Activated CD4-positive, alpha-beta T cell treated with anti-CD3 and anti-CD28 coated beads for 36 hours (primary cell): ENCODE results near the gene MMP20. TPM values are rescaled to one million over a fixed set of nuclear protein-coding genes. Genes with fewer than 3 reads are reported as not detected.

Experiments used
- ATAC-seq: fragments of 200-7000 bp; cut with Tn5 transposase; one replicate; pipeline ENCODE4 v1.10.0; 2021; ENCODE audit warnings: mild to moderate bottlenecking, moderate library complexity
- CTCF ChIA-PET: fragments of 350-600 bp; sonication (Branson Sonifier 250); formaldehyde crosslinking; loops from one replicate; lab custom pipeline; 2021; ENCODE audit warnings: antibody characterized with exemption; lab: Charles Lee
- POLR2A ChIA-PET: fragments of 350-600 bp; sonication (Branson Sonifier 250); formaldehyde crosslinking; loops from one replicate; lab custom pipeline; 2021; ENCODE audit warnings: antibody characterized with exemption, inconsistent platforms; lab: Charles Lee
- DNase-seq: peaks from one replicate; pipeline ENCODE4 v3.0.0-alpha.2; 2020
- H3K27ac Mint-ChIP-seq: one replicate; pipeline ENCODE4 v1.8.0; 2021; ENCODE audit warnings: mixed read lengths
- H3K27me3 Mint-ChIP-seq: one replicate; pipeline ENCODE4 v1.8.0; 2021; ENCODE audit warnings: mixed read lengths
- H3K36me3 Mint-ChIP-seq: one replicate; pipeline ENCODE4 v1.8.0; 2021; ENCODE audit warnings: low read depth, mixed read lengths
- H3K4me1 Mint-ChIP-seq: one replicate; pipeline ENCODE4 v1.8.0; 2021; ENCODE audit warnings: mixed read lengths
- H3K4me3 Mint-ChIP-seq: one replicate; pipeline ENCODE4 v1.8.0; 2021; ENCODE audit warnings: mild to moderate bottlenecking, moderate library complexity, mixed read lengths
- H3K9me3 Mint-ChIP-seq: one replicate; pipeline ENCODE4 v1.8.0; 2021; ENCODE audit warnings: low read depth, mixed read lengths
- intact Hi-C, 2 experiments: fragments of 100-400 bp; cut with DNase I in 1 of 2; cut with micrococcal nuclease in 1 of 2; formaldehyde crosslinking; loops; one replicate each; pipeline versions ENCODE4 v1.14.2 to v1.15.1; 2022 to 2024; cut with DNase I, micrococcal nuclease
- total RNA-seq, 2 experiments: library from RNA; stranded (reverse); gene quantifications; one replicate each; pipeline ENCODE4 v1.2.3, GENCODE V29; 2021

The MMP20 gene
- total RNA-seq, 2 experiments from 2014 or later = not detected

DNA sequence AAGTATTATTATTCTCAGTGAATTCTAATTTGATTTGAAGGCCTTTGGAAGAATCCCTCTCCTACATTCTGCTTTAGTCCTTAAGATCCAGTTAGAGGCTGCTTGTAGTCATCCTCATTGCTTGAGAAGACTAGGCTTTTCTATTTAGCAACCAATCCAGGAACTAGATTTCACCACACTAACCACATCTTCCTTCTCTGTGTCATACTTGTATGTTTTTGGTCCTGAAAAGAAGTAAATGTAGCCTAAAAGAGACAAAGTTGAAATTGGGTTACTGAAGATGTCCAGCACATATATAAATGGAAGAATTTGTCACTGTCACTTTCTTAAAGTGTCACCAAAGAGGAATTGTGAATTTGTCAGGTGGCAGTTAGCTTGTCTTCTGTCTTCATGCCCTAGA lies 48.0 kb downstream of the MMP20 start:
- intact Hi-C loops = no loop called here
- H3K27me3 Mint-ChIP-seq = no peaks in the 10 kb centered on the region
- ChIA-PET CTCF (interaction anchor here (1.1 to 1.9 kb wide), 3 partner anchors 15 to 34 kb away, joined by 4 to 8 read pairs (median 5); no protein-coding TSS in a partner anchor), POLR2A (interaction anchor here (0.6 kb wide), 1 partner anchor 10 kb away, joined by 9 read pairs; no protein-coding TSS in a partner anchor)
- no peak for DNase-seq
- H3K4me3 Mint-ChIP-seq = no peak overlapping the region
- peaks cover 1% of the 10 kb centered on the region for H3K9me3 Mint-ChIP-seq
- no peaks in the 10 kb centered on the region for H3K36me3 Mint-ChIP-seq
- peaks cover 28% of the 10 kb centered on the region for H3K4me1 Mint-ChIP-seq
- ATAC-seq = peak; percentile 65
- no peak overlapping the region for H3K27ac Mint-ChIP-seq

DNA sequence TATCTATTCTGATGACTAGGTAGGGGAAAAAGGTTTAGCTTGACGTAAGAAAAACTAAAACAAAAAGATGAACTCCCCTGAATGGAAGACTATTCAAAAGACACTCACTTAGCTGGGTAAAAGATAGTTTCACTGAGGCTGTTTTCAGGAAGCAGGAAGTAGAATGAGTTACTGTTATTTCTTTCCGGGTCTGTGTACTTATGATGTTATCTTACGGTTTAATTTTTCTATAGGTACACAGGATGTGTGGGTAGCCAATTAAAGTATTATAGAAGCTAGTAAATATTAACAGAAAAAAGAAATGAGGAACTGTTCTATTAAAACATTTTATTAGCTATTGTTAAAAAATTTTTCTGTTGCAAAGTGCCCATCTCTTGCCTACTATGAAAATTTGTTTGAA lies 48.8 kb downstream of the MMP20 start:
- ATAC-seq = no peak
- POLR2A ChIA-PET = interaction anchor here (0.7 kb wide), 1 partner anchor 12 kb away, joined by 4 read pairs; no protein-coding TSS in a partner anchor
- Mint-ChIP-seq H3K36me3 (no peaks in the 10 kb centered on the region), H3K4me3 (no peak overlapping the region), H3K4me1 (peaks cover 28% of the 10 kb centered on the region), H3K27ac (peak overlapping the region; percentile 14), H3K9me3 (peaks cover 1% of the 10 kb centered on the region), H3K27me3 (no peaks in the 10 kb centered on the region)
- intact Hi-C loops = no loop called here
- CTCF ChIA-PET = interaction anchor here (1.1 to 1.8 kb wide), 2 partner anchors 18 to 35 kb away, joined by 4 to 5 read pairs; no protein-coding TSS in a partner anchor
- DNase-seq = no peak

DNA sequence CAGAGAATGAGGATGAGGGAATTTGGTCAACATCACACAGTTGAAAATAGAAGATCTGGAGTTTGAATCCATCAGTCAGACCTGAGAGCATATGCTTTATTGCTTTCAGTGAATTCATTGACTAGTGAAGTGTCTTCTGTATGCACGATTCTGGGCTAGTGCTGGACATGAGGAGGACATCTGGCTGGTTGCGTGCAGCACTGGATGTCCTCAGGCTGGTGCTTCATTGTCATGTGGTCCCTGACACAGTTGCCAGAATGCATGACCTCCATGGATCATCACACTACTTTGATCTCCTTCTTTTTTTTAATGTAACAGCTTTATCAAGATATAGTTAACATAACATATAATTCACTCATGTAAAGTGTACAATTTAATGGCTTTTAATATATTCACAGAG lies 50.1 kb downstream of the MMP20 start:
- POLR2A ChIA-PET = no interaction called here
- no peak overlapping the region for H3K27ac Mint-ChIP-seq
- DNase-seq = no peak
- CTCF ChIA-PET = interaction anchor here (1.5 kb wide), 1 partner anchor 16 kb away, joined by 3 read pairs; no protein-coding TSS in a partner anchor
- ATAC-seq = no peak
- intact Hi-C loops = no loop called here
- no peak overlapping the region for H3K4me3 Mint-ChIP-seq
- H3K36me3 Mint-ChIP-seq = no peaks in the 10 kb centered on the region
- H3K4me1 Mint-ChIP-seq = peaks cover 22% of the 10 kb centered on the region
- peaks cover 1% of the 10 kb centered on the region for H3K9me3 Mint-ChIP-seq
- H3K27me3 Mint-ChIP-seq = no peaks in the 10 kb centered on the region

DNA sequence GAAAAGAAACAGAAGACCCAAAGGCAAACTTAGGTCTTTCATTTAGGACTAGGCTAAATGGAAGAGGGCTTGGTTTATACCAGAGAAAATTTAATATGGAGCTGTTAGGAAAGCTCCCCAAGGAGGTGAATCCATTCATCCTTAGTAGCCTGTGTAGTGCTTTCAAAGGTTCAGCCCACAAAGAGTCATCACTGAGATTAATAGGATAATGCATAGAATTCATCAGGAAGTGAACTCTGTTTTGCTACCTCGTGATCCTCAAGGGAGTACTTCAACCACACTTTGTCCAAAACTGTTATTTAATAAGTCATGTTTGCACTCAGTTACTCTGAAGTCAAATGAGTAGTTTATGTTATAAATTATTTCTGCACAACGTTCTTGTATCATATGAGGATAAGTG lies 51.3 kb downstream of the MMP20 start:
- H3K27me3 Mint-ChIP-seq = peaks cover 1% of the 10 kb centered on the region
- ATAC-seq (no peak), DNase-seq (no peak)
- peaks cover 6% of the 10 kb centered on the region for H3K36me3 Mint-ChIP-seq
- intact Hi-C loops = no loop called here
- H3K27ac Mint-ChIP-seq = no peak overlapping the region
- H3K9me3 Mint-ChIP-seq = peaks cover 6% of the 10 kb centered on the region
- ChIA-PET CTCF (interaction anchor here (0.6 to 1.5 kb wide), 3 partner anchors 15 to 39 kb away, joined by 3 to 5 read pairs (median 3); no protein-coding TSS in a partner anchor), POLR2A (no interaction called here)
- no peak overlapping the region for H3K4me3 Mint-ChIP-seq
- peaks cover 20% of the 10 kb centered on the region for H3K4me1 Mint-ChIP-seq

DNA sequence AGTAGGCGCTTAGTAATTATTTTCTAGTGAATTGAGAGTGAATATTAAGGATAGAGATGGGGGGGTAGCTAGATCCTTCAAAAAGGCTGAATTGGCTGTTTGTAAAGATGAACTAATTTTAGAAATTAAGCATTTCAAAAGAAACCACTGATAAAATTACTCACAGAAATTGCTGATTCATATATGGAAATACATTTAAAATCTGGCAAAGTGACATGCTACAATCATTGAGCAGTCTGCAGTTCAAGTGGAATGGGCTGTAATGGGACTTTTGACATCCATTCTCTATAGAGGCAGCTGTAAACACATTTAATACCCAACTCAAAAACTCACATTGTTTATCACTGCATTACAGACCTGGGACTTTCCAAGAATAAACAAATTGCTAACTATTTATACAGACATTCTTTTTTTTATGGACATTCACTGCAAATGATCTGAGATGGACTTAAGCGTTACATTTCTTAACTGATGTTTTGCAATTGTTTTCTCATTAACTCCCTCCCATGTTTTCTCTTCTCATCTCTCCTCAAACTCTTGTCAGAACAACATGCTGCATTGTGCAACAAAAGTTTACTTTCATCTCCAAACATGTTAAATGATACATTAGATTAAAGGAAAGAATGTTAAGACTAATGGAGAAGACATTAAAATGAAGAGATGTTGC lies 52.4 kb downstream of the MMP20 start:
- Mint-ChIP-seq H3K36me3 (peaks cover 6% of the 10 kb centered on the region), H3K4me1 (peaks cover 19% of the 10 kb centered on the region), H3K27ac (no peak overlapping the region), H3K4me3 (no peak overlapping the region), H3K27me3 (peaks cover 1% of the 10 kb centered on the region), H3K9me3 (peaks cover 12% of the 10 kb centered on the region)
- no peak for DNase-seq
- intact Hi-C loops = no loop called here
- CTCF ChIA-PET = interaction anchor here (0.5 kb wide), 1 partner anchor 41 kb away, joined by 6 read pairs; no protein-coding TSS in a partner anchor
- POLR2A ChIA-PET = no interaction called here
- no peak for ATAC-seq

DNA sequence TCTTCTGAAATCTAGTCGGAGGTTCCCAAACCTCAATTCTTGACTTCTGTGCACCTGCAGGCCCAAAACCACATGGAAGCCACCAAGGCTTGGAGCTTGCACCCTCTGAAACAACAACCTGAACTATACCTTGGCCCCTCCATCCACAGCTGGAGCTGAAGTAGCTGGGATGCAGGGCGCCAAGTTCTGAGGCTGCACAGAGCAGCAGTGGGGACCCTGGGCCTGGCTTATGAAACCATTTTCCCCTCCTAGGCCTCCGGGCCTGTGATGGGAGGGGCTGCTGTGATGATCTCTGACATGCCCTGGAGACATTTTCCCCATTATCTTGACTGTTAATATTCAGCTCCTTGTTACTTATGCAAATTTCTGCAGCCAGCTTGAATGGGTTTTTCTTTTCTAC lies 56.3 kb downstream of the MMP20 start:
- POLR2A ChIA-PET = no interaction called here
- DNase-seq (no peak), ATAC-seq (no peak)
- H3K27ac Mint-ChIP-seq = no peak overlapping the region
- intact Hi-C loops = no loop called here
- H3K9me3 Mint-ChIP-seq = peaks cover 16% of the 10 kb centered on the region
- peaks cover 4% of the 10 kb centered on the region for H3K4me1 Mint-ChIP-seq
- no peak overlapping the region for H3K4me3 Mint-ChIP-seq
- peaks cover 6% of the 10 kb centered on the region for H3K36me3 Mint-ChIP-seq
- H3K27me3 Mint-ChIP-seq = peaks cover 1% of the 10 kb centered on the region
- CTCF ChIA-PET = no interaction called here

DNA sequence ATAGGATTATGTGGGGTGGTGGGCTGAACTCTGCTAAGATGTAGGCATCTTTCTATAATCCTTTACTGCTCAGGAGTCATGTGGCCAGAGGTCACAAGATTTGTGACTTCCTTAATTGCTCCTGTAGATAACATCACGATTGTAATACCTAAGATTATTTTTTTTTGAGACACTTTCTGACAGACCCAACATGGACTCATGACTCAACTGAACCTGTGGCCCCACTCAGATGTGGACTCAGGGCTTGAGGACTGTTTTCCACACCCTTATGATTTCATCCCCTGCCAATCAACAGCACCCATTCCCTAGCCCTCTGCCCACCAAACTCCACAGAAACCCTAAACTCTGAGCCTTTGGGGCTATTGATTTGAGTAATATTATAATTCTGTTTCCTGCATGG lies 59.0 kb downstream of the MMP20 start:
- CTCF ChIA-PET = no interaction called here
- H3K4me3 Mint-ChIP-seq = no peak overlapping the region
- H3K9me3 Mint-ChIP-seq = peaks cover 16% of the 10 kb centered on the region
- peaks cover 3% of the 10 kb centered on the region for H3K27me3 Mint-ChIP-seq
- H3K36me3 Mint-ChIP-seq = peaks cover 6% of the 10 kb centered on the region
- H3K27ac Mint-ChIP-seq = no peak overlapping the region
- DNase-seq = no peak
- intact Hi-C loops = no loop called here
- ATAC-seq = no peak
- POLR2A ChIA-PET = no interaction called here
- peaks cover 20% of the 10 kb centered on the region for H3K4me1 Mint-ChIP-seq

DNA sequence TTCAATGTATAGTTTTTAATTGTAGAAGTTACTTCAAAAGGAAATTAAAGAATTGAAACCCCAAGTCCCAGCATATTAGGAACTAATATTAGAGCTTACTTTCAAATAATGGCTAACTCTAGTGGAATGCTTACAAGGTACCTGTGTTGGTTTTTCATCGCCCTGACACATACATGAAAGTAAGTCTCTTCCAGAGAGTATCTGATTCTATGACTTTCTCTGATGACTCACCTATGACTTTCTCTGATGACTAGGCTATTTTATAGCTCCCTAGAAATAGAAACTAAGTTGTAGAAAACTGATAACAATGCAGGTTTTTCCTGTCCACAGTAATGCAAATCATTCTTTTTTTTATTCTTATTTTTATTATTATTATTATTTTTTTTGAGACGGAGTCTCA lies 61.0 kb downstream of the MMP20 start:
- DNase-seq (no peak), ATAC-seq (peak; percentile 98)
- Mint-ChIP-seq H3K9me3 (peaks cover 13% of the 10 kb centered on the region), H3K27me3 (peaks cover 2% of the 10 kb centered on the region), H3K27ac (no peak overlapping the region), H3K4me1 (peaks cover 38% of the 10 kb centered on the region), H3K36me3 (peaks cover 1% of the 10 kb centered on the region), H3K4me3 (no peak overlapping the region)
- CTCF ChIA-PET = interaction anchor here (0.7 to 1.2 kb wide), 6 partner anchors 13 to 274 kb away, joined by 3 to 6 read pairs (median 4); no protein-coding TSS in a partner anchor
- intact Hi-C loops = loop anchor here (1.0 to 5.0 kb wide), 3 partner anchors 35 to 112 kb away; partner anchors contain the start of gene TMEM123 (in 1 of the 2)
- POLR2A ChIA-PET = interaction anchor here (0.7 kb wide), 2 partner anchors 12 to 51 kb away, joined by 3 to 4 read pairs; no protein-coding TSS in a partner anchor

DNA sequence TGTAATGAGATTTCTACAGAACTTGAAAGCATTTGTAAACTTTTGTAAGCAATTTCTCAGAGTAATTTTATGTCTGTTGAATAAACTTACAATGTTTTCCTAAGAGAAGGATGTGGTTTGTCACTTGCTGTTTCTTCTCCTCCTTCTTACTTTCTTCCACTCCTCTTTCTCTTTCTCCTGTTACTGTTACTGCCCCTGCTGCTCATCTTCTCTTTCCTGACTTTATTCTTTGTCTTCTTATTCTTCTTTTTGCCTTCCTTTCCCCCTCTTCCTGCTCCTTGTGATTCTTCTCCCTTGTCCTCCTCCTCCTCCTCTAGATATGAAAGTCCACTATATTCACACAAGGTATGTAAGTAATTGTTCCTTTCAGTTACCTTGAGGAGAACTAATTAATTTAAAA lies 63.5 kb downstream of the MMP20 start:
- ATAC-seq (no peak), DNase-seq (no peak)
- no peaks in the 10 kb centered on the region for H3K36me3 Mint-ChIP-seq

DNA sequence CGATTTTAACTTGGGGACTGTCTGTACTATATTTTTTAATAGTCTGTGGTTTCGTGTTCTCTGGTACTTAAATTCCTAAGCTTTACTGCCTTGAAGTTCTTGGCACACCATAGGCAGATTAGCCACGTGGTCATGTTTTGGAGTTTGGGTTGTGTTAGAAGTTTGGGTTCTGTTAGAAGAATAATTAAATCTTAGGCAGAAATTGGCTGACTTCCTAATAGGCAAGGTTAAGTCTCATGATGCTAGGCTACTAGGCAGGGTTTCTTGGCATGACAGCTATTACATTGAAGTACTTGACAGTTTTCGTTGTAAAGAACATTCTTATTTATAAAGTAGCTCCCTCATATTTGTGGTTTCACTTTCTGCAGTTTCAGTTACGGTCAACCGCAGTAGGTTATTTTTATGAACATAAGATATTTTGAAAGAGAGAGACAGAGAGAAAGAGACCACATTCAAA lies 64.5 kb downstream of the MMP20 start:
- intact Hi-C loops = loop anchor here in 1 of 2 experiments (1.0 to 5.0 kb wide), 2 partner anchors 39 to 108 kb away; partner anchors contain the start of gene TMEM123
- no peaks in the 10 kb centered on the region for H3K36me3 Mint-ChIP-seq
- peak overlapping the region; percentile 24 for H3K27ac Mint-ChIP-seq
- no peaks in the 10 kb centered on the region for H3K9me3 Mint-ChIP-seq
- peak; percentile 55 for ATAC-seq
- CTCF ChIA-PET = interaction anchor here (0.7 to 1.6 kb wide), 4 partner anchors 23 to 291 kb away, joined by 3 to 4 read pairs (median 3); no protein-coding TSS in a partner anchor
- POLR2A ChIA-PET = interaction anchor here (0.6 kb wide), 1 partner anchor 431 kb away, joined by 7 read pairs; no protein-coding TSS in a partner anchor
- H3K4me3 Mint-ChIP-seq = peak overlapping the region; percentile 38
- no peak for DNase-seq
- H3K27me3 Mint-ChIP-seq = peaks cover 2% of the 10 kb centered on the region
- peaks cover 40% of the 10 kb centered on the region for H3K4me1 Mint-ChIP-seq

More for the DNA sequence above, 63.5 kb downstream of the MMP20 start:
- intact Hi-C loops = loop anchor here in 1 of 2 experiments (5.0 kb wide), 1 partner anchor 109 kb away; the partner anchor contains the start of gene TMEM123
- Mint-ChIP-seq H3K4me3 (no peak overlapping the region), H3K27me3 (peaks cover 2% of the 10 kb centered on the region), H3K27ac (no peak overlapping the region), H3K9me3 (no peaks in the 10 kb centered on the region), H3K4me1 (peaks cover 40% of the 10 kb centered on the region)
- ChIA-PET POLR2A (no interaction called here), CTCF (interaction anchor here (1.0 kb wide), 1 partner anchor 105 kb away, joined by 3 read pairs; no protein-coding TSS in a partner anchor)

DNA sequence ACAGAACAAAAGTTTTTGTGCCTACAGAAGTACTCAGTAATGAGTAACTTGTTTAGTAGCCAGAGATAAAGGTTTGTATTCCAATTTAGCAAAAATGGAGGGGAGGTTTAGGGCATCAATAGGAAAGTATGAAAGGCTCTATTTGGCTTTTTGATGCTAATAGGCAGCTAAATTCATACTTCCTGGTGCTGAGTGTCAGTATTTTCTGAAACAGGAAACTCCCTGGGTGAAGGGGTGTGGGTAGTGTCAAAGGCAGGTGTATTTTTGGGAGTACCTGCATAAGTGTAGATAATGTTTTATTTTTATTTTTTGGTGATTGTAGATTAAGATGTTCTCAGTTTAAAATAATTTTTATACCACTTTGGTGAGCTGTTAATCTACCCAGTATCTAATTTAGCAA lies 65.3 kb downstream of the MMP20 start:
- CTCF ChIA-PET = interaction anchor here (0.7 to 1.6 kb wide), 8 partner anchors 11 to 366 kb away, joined by 3 to 6 read pairs (median 3); no protein-coding TSS in a partner anchor
- no peaks in the 10 kb centered on the region for H3K36me3 Mint-ChIP-seq
- no peak overlapping the region for H3K4me3 Mint-ChIP-seq
- ATAC-seq (no peak), DNase-seq (no peak)
- H3K27me3 Mint-ChIP-seq = peaks cover 2% of the 10 kb centered on the region
- no peaks in the 10 kb centered on the region for H3K9me3 Mint-ChIP-seq
- intact Hi-C loops = loop anchor here in 1 of 2 experiments (1.0 to 5.0 kb wide), 2 partner anchors 39 to 108 kb away; partner anchors contain the start of gene TMEM123
- peaks cover 40% of the 10 kb centered on the region for H3K4me1 Mint-ChIP-seq
- H3K27ac Mint-ChIP-seq = peak overlapping the region; percentile 6
- POLR2A ChIA-PET = no interaction called here
